Mesenchymal stem cell (in vitro differentiated cells and primary cell): Measurements from ENCODE around the gene NLGN1. TPM values are rescaled to one million over a fixed set of nuclear protein-coding genes. Genes with fewer than 3 reads are reported as not detected.

Source experiments
- DNase-seq: peaks from one replicate; pipeline ENCODE4 v3.0.0-alpha.2; 2013
- H2AFZ ChIP-seq: one replicate; pipeline ENCODE4 v1.6.1; 2013; ENCODE audit warnings: low read depth, mild to moderate bottlenecking, control low read depth, inconsistent platforms, low read length, moderate library complexity
- H2AK5ac ChIP-seq: 2 replicates; pipeline ENCODE4 v1.6.1; 2013; ENCODE audit warnings: low read length, moderate library complexity, mild to moderate bottlenecking, inconsistent platforms; ENCODE audit not compliant: severe bottlenecking
- H2BK120ac ChIP-seq: one replicate; pipeline ENCODE4 v1.6.1; 2013; ENCODE audit warnings: low read depth, mild to moderate bottlenecking, inconsistent platforms, low read length, moderate library complexity
- H2BK12ac ChIP-seq, 2 experiments: one replicate each; pipeline ENCODE4 v1.6.1; 2013; ENCODE audit warnings: inconsistent platforms in 2 of 2, low read length in 2 of 2, mild to moderate bottlenecking in 2 of 2, moderate library complexity in 2 of 2, control low read depth in 1 of 2
- H2BK15ac ChIP-seq: one replicate; pipeline ENCODE4 v1.6.1; 2013; ENCODE audit warnings: mild to moderate bottlenecking, low read depth, inconsistent platforms; ENCODE audit not compliant: poor library complexity, severe bottlenecking
- H2BK5ac ChIP-seq: 2 replicates; pipeline ENCODE4 v1.6.1; 2013; ENCODE audit warnings: low read depth, mild to moderate bottlenecking, low read length, control low read depth, inconsistent platforms; ENCODE audit not compliant: poor library complexity, severe bottlenecking
- H3K14ac ChIP-seq, 2 experiments: one replicate each; pipeline ENCODE4 v1.6.1; 2013; ENCODE audit warnings: inconsistent platforms in 2 of 2, low read length in 2 of 2, control low read depth in 1 of 2, mild to moderate bottlenecking in 1 of 2, moderate library complexity in 1 of 2
- H3K18ac ChIP-seq, 2 experiments: one replicate each; pipeline ENCODE4 v1.6.1; 2013; ENCODE audit warnings: inconsistent platforms in 2 of 2, low read length in 2 of 2, control low read depth in 1 of 2, low read depth in 1 of 2, mild to moderate bottlenecking in 1 of 2
- H3K23ac ChIP-seq, 2 experiments: one replicate each; pipeline ENCODE4 v1.6.1; 2013; ENCODE audit warnings: inconsistent platforms in 2 of 2, low read length in 2 of 2, mild to moderate bottlenecking in 2 of 2, moderate library complexity in 2 of 2, control low read depth in 1 of 2
- H3K27ac ChIP-seq: 2 replicates; pipeline ENCODE4 v1.5.1; 2013; ENCODE audit warnings: mild to moderate bottlenecking, moderate library complexity, low read length, control low read depth, inconsistent platforms; ENCODE audit not compliant: poor library complexity, severe bottlenecking
- H3K27me3 ChIP-seq, 2 experiments: 2 replicates each; pipeline versions ENCODE4 v1.6.1 to v1.7.0; 2013; ENCODE audit warnings: low read length in 2 of 2, mild to moderate bottlenecking in 2 of 2, moderate library complexity in 2 of 2, control low read depth in 1 of 2, inconsistent platforms in 1 of 2; ENCODE audit not compliant: control insufficient read depth in 1 of 2, insufficient read depth in 1 of 2
- H3K36me3 ChIP-seq, 2 experiments: 2 replicates each; pipeline versions ENCODE4 v1.6.1 to v1.7.0; 2013; ENCODE audit warnings: low read length in 2 of 2, control low read depth in 1 of 2, inconsistent platforms in 1 of 2, low read depth in 1 of 2, mild to moderate bottlenecking in 1 of 2; ENCODE audit not compliant: insufficient read depth in 2 of 2, control insufficient read depth in 1 of 2
- H3K4ac ChIP-seq, 2 experiments: one replicate each; pipeline ENCODE4 v1.6.1; 2013; ENCODE audit warnings: inconsistent platforms in 2 of 2, low read length in 2 of 2, mild to moderate bottlenecking in 2 of 2, moderate library complexity in 2 of 2, control low read depth in 1 of 2, low read depth in 1 of 2
- H3K4me1 ChIP-seq: 2 replicates; pipeline ENCODE4 v1.6.1; 2013; ENCODE audit warnings: low read depth, low read length, control low read depth; ENCODE audit not compliant: control insufficient read depth, insufficient read depth
- H3K4me2 ChIP-seq: 2 replicates; pipeline ENCODE4 v1.6.1; 2013; ENCODE audit warnings: low read length, mild to moderate bottlenecking, inconsistent platforms; ENCODE audit not compliant: poor library complexity, severe bottlenecking
- H3K4me3 ChIP-seq, 2 experiments: 2 replicates each; pipeline versions ENCODE4 v1.5.1 to v1.7.0; 2013; ENCODE audit warnings: low read length in 2 of 2, mild to moderate bottlenecking in 2 of 2, control low read depth in 1 of 2, low read depth in 1 of 2; ENCODE audit not compliant: insufficient read depth in 1 of 2
- H3K79me1 ChIP-seq: replicated peaks from 2 replicates; pipeline ENCODE4 v1.6.1; 2013; ENCODE audit warnings: mild to moderate bottlenecking, control low read depth, low read length, inconsistent platforms; ENCODE audit not compliant: poor library complexity, severe bottlenecking
- H3K9ac ChIP-seq: 2 replicates; pipeline ENCODE4 v1.7.0; 2013; ENCODE audit warnings: mild to moderate bottlenecking, low read length, moderate library complexity
- H3K9me3 ChIP-seq: 2 replicates; pipeline ENCODE4 v1.7.0; 2013; ENCODE audit warnings: mild to moderate bottlenecking, low read length; ENCODE audit not compliant: control insufficient read depth
- H4K8ac ChIP-seq: one replicate; pipeline ENCODE4 v1.6.1; 2013; ENCODE audit warnings: inconsistent platforms, mild to moderate bottlenecking, low read length, moderate library complexity
- H4K91ac ChIP-seq: one replicate; pipeline ENCODE4 v1.6.1; 2013; ENCODE audit warnings: mild to moderate bottlenecking, low read length, inconsistent platforms
- WGBS: methylation state at CpG from one replicate; pipeline ENCODE4 v1.1.7; 2013; ENCODE audit warnings: mixed read lengths; 5-methylcytosine and 5-hydroxymethylcytosine counted together
- small RNA-seq: library from polyadenylated mRNA; stranded (forward); fragments of <200 nt; extraction: miRNeasy Mini kit (QIAGEN cat#:217004); gene quantifications from one replicate; pipeline ENCODE3, GENCODE V24; 2013; ENCODE audit warnings: low read depth

Gene NLGN1

DNA sequence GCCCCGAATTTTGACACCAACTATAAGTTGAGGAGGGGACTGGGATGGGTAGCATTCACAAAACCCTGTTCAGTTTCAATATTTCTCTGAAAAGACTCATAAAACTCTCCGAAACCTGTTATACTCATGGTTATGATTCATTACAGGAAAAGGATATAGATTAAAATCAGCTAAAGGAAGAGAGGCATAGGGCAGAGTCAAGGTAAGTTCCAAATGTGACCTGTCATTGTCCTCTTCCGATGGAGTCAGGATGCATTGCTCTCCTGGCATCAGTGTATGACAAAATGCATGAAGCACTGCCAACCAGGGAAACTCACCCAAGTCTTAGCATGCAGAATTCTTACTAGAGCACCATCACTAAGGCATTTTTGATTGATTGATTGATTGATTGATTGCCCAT lies 936.6 kb downstream of the NLGN1 start:
- Histone ChIP-seq H2BK5ac (no peak overlapping the region), H2BK15ac (no peak overlapping the region), H3K4me2 (no peak overlapping the region), H3K4me3 (no peak overlapping the region), H3K4me1 (no peaks in the 10 kb centered on the region), H3K9ac (no peak overlapping the region), H2AFZ (no peak overlapping the region), H3K79me1 (no peaks in the 10 kb centered on the region), H2BK12ac (no peak overlapping the region), H3K36me3 (no peaks in the 10 kb centered on the region), H2BK120ac (no peak overlapping the region), H3K4ac (no peak overlapping the region), H3K14ac (no peak overlapping the region), H3K18ac (no peak overlapping the region), H2AK5ac (no peak overlapping the region), H4K91ac (no peak overlapping the region), H3K27ac (no peak overlapping the region), H3K27me3 (no peaks in the 10 kb centered on the region), H3K9me3 (no peaks in the 10 kb centered on the region), H3K23ac (no peak overlapping the region), H4K8ac (no peak overlapping the region)
- no peak for DNase-seq
- 90% methylated on average over 2 of the region's 3 CpGs for WGBS

- no peak overlapping the region for H4K91ac ChIP-seq
- no peak overlapping the region for H3K4ac ChIP-seq
- no peaks in the 10 kb centered on the region for H3K9me3 ChIP-seq
- H3K4me2 ChIP-seq: no peak overlapping the region
- H3K14ac ChIP-seq: no peak overlapping the region
- no peaks in the 10 kb centered on the region for H3K4me1 ChIP-seq
- H2BK120ac ChIP-seq: no peak overlapping the region
- H2AFZ ChIP-seq: no peak overlapping the region
- no peak overlapping the region for H2BK15ac ChIP-seq
- no peaks in the 10 kb centered on the region for H3K27me3 ChIP-seq
- H3K9ac ChIP-seq: no peak overlapping the region
- H2BK5ac ChIP-seq: no peak overlapping the region
- H3K18ac ChIP-seq: no peak overlapping the region
- no peak overlapping the region for H4K8ac ChIP-seq
- H3K79me1 ChIP-seq: no peaks in the 10 kb centered on the region
- no peak overlapping the region for H2AK5ac ChIP-seq
- no peak overlapping the region for H2BK12ac ChIP-seq
- H3K36me3 ChIP-seq: no peaks in the 10 kb centered on the region
- 100% methylated on average over 1 of the region's 1 CpG for WGBS
- no peak overlapping the region for H3K23ac ChIP-seq
- no peak overlapping the region for H3K4me3 ChIP-seq
- no peak overlapping the region for H3K27ac ChIP-seq
- no peak for DNase-seq
Observed at GRCh38 chr3:174335324-174335723, 937.8 kb downstream of the NLGN1 start.

DNA sequence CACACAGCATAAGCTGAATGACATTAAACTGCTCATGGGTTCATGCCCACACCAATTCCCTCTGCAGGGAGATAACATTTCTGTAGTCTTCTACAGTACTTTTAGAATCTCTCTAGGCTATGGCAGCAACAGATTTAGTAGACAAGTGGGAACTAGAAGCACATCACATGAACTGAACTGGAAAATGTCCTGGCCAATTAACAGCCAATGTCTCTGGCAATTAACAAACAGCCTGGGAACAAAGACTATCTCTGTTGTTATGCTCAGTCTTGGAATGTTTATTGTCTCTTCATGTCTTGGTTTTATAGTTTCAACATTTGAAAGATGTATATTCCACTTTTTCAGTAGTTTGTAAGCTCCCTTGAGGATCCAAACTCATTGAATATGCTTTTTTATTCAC lies 938.4 kb downstream of the NLGN1 start:
- Histone ChIP-seq H3K4ac (no peak overlapping the region), H2BK120ac (no peak overlapping the region), H3K79me1 (no peaks in the 10 kb centered on the region), H3K27ac (no peak overlapping the region), H4K91ac (no peak overlapping the region), H3K4me2 (no peak overlapping the region), H3K14ac (no peak overlapping the region), H4K8ac (no peak overlapping the region), H3K4me3 (no peak overlapping the region), H3K9ac (no peak overlapping the region), H2AK5ac (no peak overlapping the region), H2BK5ac (no peak overlapping the region), H3K36me3 (no peaks in the 10 kb centered on the region), H2BK15ac (no peak overlapping the region), H3K4me1 (no peaks in the 10 kb centered on the region), H3K9me3 (no peaks in the 10 kb centered on the region), H3K27me3 (no peaks in the 10 kb centered on the region), H2BK12ac (no peak overlapping the region), H3K23ac (no peak overlapping the region), H3K18ac (no peak overlapping the region), H2AFZ (no peak overlapping the region)
- no peak for DNase-seq

Small RNA genes within 50 kb of the gene (small RNA-seq; reads per million reads assigned to genes)
- not detected for gene RN7SKP234
